T-helper 2 cell treated with Interferon-gamma antibody and Interleukin-4, amounts not matched to agents 5 μg/mL and 100 μg/mL, for 36 hours (primary cell): ENCODE data around the gene MYH15.

Experiments used
- DNase-seq: peaks from one replicate; pipeline ENCODE4 v3.0.0; 2021; ENCODE audit warnings: low spot score
- H3K27ac Mint-ChIP-seq: one replicate; pipeline ENCODE4 v1.8.0; 2021; ENCODE audit warnings: mild to moderate bottlenecking, mixed read lengths
- H3K27me3 Mint-ChIP-seq: one replicate; pipeline ENCODE4 v1.8.0; 2021; ENCODE audit warnings: low read depth, mixed read lengths
- H3K36me3 Mint-ChIP-seq: one replicate; pipeline ENCODE4 v1.8.0; 2021; ENCODE audit warnings: low read depth, mixed read lengths
- H3K4me1 Mint-ChIP-seq: one replicate; pipeline ENCODE4 v1.8.0; 2021; ENCODE audit warnings: low read depth, mixed read lengths
- H3K4me3 Mint-ChIP-seq: one replicate; pipeline ENCODE4 v1.8.0; 2022; ENCODE audit warnings: mild to moderate bottlenecking, moderate library complexity, mixed read lengths
- H3K9me3 Mint-ChIP-seq: one replicate; pipeline ENCODE4 v1.8.0; 2021; ENCODE audit warnings: mixed read lengths

MYH15 gene

DNA sequence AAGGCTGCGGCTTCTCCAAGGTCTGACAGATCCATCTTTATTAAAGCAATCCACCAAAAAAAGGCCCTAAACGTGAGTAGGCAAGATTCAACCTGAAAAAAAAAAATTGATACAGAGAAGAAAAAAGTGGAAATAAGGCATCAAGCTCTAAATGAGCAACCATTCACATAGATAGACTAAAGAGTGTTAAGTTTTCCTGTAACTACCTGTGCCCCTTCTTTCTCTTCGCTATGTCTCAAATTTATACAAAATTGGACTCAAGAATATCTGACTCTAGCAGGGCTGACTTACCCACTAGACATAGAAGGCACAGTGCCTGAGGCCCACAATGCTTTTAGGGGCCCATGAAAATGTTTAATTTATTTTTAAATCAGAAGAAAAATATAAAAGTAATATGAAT lies at the start of gene MYH15:
Gene MYH15 (minus strand): TSS at position 101 of the 400 bp plus-strand sequence. CDS start 66 bp downstream, at position 35.
- H3K27ac Mint-ChIP-seq: no peak within 1 kb of the TSS
- H3K27me3 Mint-ChIP-seq: peaks cover 1% of the 10 kb centered on the region
- peaks cover 15% of the 10 kb centered on the region for H3K4me1 Mint-ChIP-seq
- DNase-seq: no peak
- H3K9me3 Mint-ChIP-seq: no peaks in the 10 kb centered on the region
- H3K4me3 Mint-ChIP-seq: no peak within 1 kb of the TSS
- no peaks in the 10 kb centered on the region for H3K36me3 Mint-ChIP-seq

DNA sequence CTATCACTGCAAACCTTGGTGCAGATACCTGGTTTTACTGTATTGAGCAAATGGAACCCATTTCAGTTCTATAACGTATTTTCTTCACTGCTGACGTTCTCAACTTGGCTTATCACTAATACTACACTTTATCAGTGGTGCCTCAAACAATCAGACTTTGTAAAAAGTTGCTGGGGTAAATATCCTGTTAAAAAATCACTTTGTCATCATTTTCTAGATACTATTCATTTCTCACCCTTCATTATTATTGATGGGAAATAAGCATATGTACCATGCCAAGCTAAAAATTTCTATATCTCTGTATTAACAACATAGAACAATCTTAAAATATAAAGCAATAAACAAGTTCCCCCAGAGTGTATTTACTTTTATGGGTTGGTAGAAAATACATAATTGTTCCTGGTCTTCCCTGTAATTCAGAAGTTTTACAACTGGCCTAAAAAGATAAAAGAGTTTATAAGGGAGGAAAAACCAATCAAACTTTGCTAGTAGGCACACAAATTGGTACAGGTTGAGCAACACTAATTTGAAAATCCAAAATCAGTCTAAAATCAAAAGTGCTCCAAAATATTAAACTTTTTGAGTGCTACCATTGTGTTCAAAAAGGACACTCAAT lies 45.7 kb upstream of the MYH15 start:
- H3K36me3 Mint-ChIP-seq: peaks cover 55% of the 10 kb centered on the region
- no peaks in the 10 kb centered on the region for H3K9me3 Mint-ChIP-seq
- no peak for DNase-seq
- peaks cover 14% of the 10 kb centered on the region for H3K4me1 Mint-ChIP-seq
- H3K27ac Mint-ChIP-seq: no peak overlapping the region
- H3K4me3 Mint-ChIP-seq: no peak overlapping the region
- no peaks in the 10 kb centered on the region for H3K27me3 Mint-ChIP-seq

DNA sequence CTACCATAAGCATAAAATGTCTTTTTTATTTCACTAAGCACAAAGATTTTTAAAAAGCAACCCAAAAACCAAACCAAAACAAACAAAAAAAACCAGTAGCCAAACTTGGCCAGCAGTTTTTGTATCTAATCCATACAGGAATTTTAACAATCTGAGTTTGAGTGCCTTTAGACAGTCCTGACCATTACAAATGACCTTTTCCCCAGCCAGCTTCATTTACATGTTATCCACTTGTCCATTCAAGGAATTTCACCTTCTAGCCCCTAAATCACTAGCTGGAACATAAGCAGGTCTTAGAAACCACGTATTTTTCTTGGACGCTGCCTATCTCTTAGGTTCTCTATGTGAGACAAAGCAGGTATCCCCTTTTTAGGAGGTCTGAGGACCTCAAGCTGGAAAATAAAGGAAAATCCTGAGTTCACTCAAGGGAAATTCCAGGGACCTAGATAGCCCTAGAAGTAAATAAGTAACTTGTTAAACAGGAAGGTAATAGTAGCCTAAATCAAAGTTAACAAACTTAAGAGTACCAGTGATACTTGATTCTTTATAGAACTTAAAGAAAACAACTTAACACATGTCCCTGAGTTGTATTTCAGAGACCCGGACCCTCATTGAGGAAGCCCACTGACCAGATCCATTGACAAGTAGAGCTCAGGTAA lies 44.6 kb upstream of the MYH15 start:
- no peak for DNase-seq
- peaks cover 14% of the 10 kb centered on the region for H3K4me1 Mint-ChIP-seq
- H3K27ac Mint-ChIP-seq: no peak overlapping the region
- H3K36me3 Mint-ChIP-seq: peaks cover 51% of the 10 kb centered on the region
- H3K4me3 Mint-ChIP-seq: no peak overlapping the region
- H3K27me3 Mint-ChIP-seq: no peaks in the 10 kb centered on the region
- no peaks in the 10 kb centered on the region for H3K9me3 Mint-ChIP-seq

DNA sequence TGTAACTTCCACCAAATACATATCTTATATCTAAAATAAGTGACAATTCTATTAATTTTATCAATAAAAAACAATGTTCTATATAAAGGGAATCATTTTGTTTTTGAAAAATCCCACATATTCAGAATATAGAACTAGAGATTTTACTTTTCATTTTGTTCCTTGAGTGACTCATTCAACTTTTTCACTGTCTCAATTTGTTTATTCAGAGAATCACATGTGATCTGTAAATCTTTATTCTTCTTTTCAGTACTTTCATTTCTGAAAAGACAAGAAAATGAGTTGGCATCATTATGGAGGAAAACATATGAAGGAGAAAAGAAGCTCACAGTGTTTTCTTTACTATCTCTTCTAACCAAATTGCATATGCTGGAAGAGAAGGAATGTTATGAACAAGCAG lies 43.8 kb upstream of the MYH15 start:
- no peaks in the 10 kb centered on the region for H3K9me3 Mint-ChIP-seq
- peaks cover 14% of the 10 kb centered on the region for H3K4me1 Mint-ChIP-seq
- DNase-seq: no peak
- H3K4me3 Mint-ChIP-seq: no peak overlapping the region
- peaks cover 49% of the 10 kb centered on the region for H3K36me3 Mint-ChIP-seq
- H3K27ac Mint-ChIP-seq: no peak overlapping the region
- no peaks in the 10 kb centered on the region for H3K27me3 Mint-ChIP-seq

DNA sequence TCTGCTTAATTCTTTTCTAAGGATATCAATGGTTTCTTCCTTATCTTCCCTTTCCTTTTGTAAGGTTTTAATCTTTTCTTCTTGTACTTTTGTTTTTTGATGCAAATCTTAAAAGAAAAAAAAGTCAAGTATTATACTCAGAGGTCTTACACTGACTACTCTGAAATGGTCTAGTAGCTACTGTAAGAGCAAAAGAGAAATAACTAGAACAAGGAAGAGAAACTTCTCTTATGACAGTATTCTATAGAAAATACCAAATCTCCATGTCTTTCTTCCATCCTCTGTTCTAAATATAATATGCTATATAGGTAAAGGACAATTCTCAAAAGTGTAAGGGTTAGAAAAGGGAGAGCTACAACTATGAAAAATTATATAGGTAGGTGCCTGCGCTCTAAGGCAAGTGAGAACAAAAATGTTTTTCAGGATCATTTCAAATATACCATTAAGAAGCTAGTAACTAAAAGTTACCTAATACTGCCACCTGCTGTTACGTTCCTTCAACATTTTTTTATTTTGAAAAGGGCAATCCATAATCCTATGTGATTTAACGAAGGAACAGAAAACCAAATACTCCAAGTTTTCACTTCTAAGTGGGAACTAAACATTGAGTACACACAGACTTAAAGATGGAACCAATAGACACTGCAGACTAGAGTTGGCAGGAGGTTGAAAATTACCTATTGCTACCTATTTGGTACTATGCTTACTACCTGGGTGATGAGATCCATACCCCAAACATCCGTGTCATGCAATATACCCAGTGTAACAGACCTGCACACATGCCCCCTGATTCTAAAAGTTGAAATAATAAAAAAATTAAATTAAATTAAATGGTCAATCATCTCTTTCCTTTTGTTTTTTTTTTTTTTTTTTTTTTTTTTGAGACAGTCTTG lies 42.1 kb upstream of the MYH15 start:
- no peaks in the 10 kb centered on the region for H3K9me3 Mint-ChIP-seq
- no peaks in the 10 kb centered on the region for H3K27me3 Mint-ChIP-seq
- H3K36me3 Mint-ChIP-seq: peaks cover 45% of the 10 kb centered on the region
- peak overlapping the region; percentile 4 for H3K27ac Mint-ChIP-seq
- peaks cover 15% of the 10 kb centered on the region for H3K4me1 Mint-ChIP-seq
- DNase-seq: no peak
- no peak overlapping the region for H3K4me3 Mint-ChIP-seq

DNA sequence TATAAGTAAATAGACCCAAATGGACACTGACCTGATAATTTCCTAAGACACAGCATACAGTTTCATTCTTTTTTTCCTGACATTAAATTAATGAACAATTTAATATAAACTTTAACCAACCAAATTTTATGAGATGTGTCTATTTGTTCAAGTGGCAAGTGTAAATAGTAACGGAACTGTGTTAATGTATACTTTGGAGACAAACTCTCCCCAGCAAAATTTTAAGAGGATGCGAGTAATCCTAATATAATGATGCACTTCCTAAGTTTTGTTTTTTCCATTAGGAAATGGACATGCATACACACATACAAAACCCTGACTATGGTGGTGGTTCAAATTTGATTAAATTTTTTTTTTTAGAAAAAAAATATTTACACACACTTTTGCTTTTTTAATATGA lies 38.5 kb upstream of the MYH15 start:
- no peak overlapping the region for H3K4me3 Mint-ChIP-seq
- no peaks in the 10 kb centered on the region for H3K27me3 Mint-ChIP-seq
- H3K36me3 Mint-ChIP-seq: peaks cover 43% of the 10 kb centered on the region
- H3K27ac Mint-ChIP-seq: no peak overlapping the region
- H3K4me1 Mint-ChIP-seq: peaks cover 15% of the 10 kb centered on the region
- H3K9me3 Mint-ChIP-seq: no peaks in the 10 kb centered on the region
- DNase-seq: no peak

DNA sequence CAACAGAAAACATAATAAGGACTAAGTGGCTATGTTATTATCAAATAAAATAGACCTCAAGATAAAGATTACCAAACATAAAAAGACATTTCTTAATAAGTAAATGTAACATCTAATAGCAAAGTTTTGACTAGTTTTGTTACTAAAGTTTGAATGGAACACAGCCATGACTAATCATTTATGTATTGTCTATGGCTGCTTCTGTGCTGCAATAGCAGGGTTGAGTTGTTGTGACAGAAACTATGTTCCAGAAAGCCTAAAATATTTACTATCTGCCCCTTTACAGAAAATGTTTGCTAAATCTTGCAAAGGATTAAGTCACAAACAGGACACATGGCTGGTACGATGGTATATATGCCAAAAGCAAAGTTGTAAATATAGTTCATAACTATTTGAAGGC lies 37.9 kb upstream of the MYH15 start:
- H3K27me3 Mint-ChIP-seq: no peaks in the 10 kb centered on the region
- H3K9me3 Mint-ChIP-seq: no peaks in the 10 kb centered on the region
- no peak overlapping the region for H3K4me3 Mint-ChIP-seq
- H3K4me1 Mint-ChIP-seq: peaks cover 15% of the 10 kb centered on the region
- H3K27ac Mint-ChIP-seq: no peak overlapping the region
- no peak for DNase-seq
- H3K36me3 Mint-ChIP-seq: peaks cover 49% of the 10 kb centered on the region

DNA sequence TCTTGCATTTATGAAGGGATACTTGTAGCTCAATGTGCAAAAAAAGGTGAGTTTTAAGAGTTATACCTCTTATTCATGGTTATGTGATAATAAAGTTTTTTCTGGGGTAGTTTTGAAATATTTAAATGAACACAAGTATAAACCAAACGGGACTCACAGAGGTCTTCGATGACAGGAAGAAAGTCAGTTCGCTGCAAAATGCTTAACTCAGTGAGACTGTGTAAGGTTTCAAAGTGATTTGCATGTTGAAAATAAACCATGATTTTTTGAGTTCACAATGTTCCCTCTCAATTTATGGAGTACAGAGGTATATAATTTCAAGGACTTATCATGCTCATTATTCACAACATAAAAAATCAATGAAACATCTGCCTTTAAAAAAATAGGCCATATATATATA lies 36.3 kb upstream of the MYH15 start:
- H3K27me3 Mint-ChIP-seq: no peaks in the 10 kb centered on the region
- H3K36me3 Mint-ChIP-seq: peaks cover 47% of the 10 kb centered on the region
- no peak for DNase-seq
- H3K4me3 Mint-ChIP-seq: peak overlapping the region; percentile 22
- no peaks in the 10 kb centered on the region for H3K9me3 Mint-ChIP-seq
- peaks cover 10% of the 10 kb centered on the region for H3K4me1 Mint-ChIP-seq
- no peak overlapping the region for H3K27ac Mint-ChIP-seq

DNA sequence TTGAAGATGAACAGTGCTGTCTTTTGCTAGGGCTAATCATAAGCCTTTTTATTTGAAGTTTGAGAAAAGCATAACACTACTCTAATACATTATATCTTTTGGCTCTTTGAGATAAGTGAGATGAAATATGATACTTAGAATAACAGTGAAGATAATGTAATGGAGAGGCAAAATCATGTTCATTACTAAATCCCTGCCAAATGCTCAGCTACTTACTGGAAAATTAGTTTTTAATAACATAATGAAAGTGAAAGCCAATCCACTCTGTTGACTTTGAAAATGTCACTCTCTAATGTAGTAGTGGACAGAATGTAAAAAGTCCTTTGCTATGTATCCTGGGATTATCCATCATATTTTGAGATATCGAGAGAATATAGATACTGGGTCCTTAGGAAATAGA lies 35.9 kb upstream of the MYH15 start:
- Mint-ChIP-seq H3K27me3 (no peaks in the 10 kb centered on the region), H3K27ac (no peak overlapping the region), H3K9me3 (no peaks in the 10 kb centered on the region), H3K4me3 (peak overlapping the region; percentile 22), H3K36me3 (peaks cover 45% of the 10 kb centered on the region), H3K4me1 (peaks cover 10% of the 10 kb centered on the region)
- no peak for DNase-seq

DNA sequence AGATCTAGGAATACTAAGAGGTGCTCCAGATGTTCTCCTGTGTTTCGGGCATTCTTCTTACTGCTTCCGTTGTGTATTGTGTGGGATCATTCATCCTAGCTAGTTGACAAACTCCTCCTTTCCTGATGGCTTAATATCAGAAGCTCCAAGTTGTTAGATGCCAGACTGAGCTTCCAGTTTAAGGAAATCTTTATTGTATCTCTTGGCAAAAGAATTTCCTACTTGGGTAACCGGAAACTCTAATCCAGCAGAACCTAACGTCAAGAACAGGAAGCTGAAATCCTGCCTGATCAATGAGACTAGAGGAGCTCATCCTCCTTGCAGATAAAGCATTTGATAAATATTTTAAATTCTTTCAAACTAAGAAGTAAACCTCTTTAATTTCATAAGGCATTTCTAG lies 27.7 kb upstream of the MYH15 start:
- Mint-ChIP-seq H3K9me3 (no peaks in the 10 kb centered on the region), H3K4me3 (no peak overlapping the region), H3K4me1 (no peaks in the 10 kb centered on the region), H3K27ac (no peak overlapping the region), H3K36me3 (peaks cover 10% of the 10 kb centered on the region), H3K27me3 (no peaks in the 10 kb centered on the region)
- DNase-seq: no peak

DNA sequence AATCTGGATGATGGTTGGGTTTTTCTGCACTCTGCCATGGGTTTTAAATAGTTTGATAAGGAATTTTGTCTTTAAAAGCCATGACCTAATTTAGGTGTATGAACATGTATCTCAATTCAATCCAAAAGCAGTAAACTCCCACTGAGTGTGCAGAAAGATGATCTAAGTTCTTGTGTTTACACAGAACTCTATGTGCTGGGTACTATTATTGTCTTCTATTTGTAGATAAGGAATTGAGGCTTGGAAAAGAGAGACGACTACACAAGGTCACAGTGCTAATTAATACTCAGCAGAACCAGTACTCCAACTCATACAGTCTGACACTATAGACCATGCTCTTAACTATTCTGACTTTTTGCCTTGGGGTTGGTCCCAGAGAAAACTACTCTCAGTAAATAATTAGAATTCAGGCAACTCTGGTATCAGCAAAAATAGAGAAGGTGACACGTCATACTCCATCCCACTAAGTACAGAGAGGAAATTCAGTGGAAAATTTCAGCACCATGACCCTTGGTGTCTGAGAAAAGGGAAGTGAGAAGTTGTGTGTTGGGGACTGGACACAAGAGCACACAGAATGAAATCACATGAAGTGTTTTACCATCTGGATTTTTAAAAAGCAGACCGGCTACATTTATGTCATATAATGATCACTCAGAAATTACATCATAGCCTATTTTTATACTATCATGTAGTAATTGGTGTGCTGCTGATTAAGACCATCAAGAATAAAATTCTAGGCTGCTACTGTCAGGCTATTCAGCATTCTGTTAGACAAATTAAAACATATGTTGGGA lies 18.3 kb upstream of the MYH15 start:
- Mint-ChIP-seq H3K27ac (no peak overlapping the region), H3K4me1 (no peaks in the 10 kb centered on the region), H3K27me3 (peaks cover 28% of the 10 kb centered on the region)

DNA sequence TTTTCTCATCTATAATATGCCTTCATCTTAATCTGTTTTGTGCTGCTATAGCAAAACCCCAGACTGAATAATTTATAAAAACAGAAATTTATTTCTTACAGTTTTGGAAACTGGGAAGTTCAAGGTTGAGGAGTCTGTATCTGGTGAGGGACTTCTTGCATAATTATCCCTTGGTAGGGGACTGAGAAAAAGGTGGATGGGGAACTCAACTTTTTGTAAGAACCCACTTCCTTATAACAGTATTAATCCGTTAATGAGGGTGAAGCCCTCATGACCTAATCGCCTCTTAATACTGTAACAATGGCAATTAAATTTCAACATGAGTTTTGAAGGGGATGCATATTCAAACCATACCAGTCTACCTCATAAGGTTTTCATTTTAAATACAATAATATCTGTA lies 17.4 kb upstream of the MYH15 start:
- no peaks in the 10 kb centered on the region for H3K4me1 Mint-ChIP-seq
- H3K36me3 Mint-ChIP-seq: no peaks in the 10 kb centered on the region
- no peak overlapping the region for H3K4me3 Mint-ChIP-seq
- H3K27me3 Mint-ChIP-seq: peaks cover 30% of the 10 kb centered on the region
- DNase-seq: no peak
- no peaks in the 10 kb centered on the region for H3K9me3 Mint-ChIP-seq
- no peak overlapping the region for H3K27ac Mint-ChIP-seq

More for the DNA sequence above, 18.3 kb upstream of the MYH15 start:
- DNase-seq: no peak
- Mint-ChIP-seq H3K9me3 (no peaks in the 10 kb centered on the region), H3K4me3 (no peak overlapping the region), H3K36me3 (no peaks in the 10 kb centered on the region)

DNA sequence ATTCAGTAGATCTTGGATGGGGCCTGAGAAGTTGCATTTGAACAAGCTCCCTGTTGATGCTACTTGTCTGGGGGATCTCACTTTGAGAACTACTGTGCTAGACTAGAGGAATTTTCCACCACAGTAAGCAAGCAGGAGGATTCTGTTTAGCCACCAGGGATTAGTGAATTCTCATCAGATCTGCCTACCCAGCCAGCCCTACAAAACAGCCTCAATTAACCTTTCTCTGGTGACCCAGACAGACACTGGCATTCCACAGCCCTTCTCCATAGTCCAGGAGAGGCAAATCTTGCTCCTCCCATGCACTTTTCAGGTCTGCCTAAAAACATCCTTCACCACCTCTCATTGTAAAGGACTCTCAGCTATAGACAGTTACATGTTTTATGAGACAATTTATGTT lies 16.7 kb upstream of the MYH15 start:
- Mint-ChIP-seq H3K4me1 (no peaks in the 10 kb centered on the region), H3K9me3 (no peaks in the 10 kb centered on the region), H3K27me3 (peaks cover 24% of the 10 kb centered on the region), H3K27ac (no peak overlapping the region), H3K36me3 (no peaks in the 10 kb centered on the region), H3K4me3 (no peak overlapping the region)
- no peak for DNase-seq
